CD1c-positive myeloid dendritic cell (primary cell): Measurements from ENCODE around the gene DBNDD2.
A peak's percentile ranks its signal among the peaks of the same experiment; 100 is the strongest.

Source experiments
- DNase-seq: peaks from one replicate; pipeline ENCODE4 v3.0.0-alpha.2; 2016; ENCODE audit errors: extremely low spot score

Gene DBNDD2

DNA sequence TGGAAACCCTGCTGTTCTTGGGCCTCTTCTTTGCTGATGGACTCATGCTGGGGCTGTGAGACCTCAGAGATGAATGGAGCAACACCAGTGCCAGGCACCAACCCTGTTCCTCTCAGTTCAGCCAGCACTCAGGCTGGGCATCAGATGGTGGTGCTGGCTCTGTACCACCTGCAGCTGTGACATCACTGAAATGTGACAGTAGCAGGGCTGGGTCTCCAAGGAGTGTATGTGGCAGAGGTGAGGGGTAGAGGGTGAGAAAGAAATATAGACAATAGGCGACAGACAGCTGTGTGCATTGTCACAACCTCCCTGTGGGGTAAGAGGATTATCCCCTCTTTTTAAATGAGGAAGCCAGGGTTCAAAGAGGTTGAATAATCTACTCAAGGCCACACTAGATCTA is 29.9 kb upstream of the DBNDD2 start, which contains the start of gene TP53TG5:
TP53TG5 (minus strand) TSS at position 135 of the 400 bp plus-strand sequence; CDS start at position 46, 89 bp downstream.
- no peak for DNase-seq

DNA sequence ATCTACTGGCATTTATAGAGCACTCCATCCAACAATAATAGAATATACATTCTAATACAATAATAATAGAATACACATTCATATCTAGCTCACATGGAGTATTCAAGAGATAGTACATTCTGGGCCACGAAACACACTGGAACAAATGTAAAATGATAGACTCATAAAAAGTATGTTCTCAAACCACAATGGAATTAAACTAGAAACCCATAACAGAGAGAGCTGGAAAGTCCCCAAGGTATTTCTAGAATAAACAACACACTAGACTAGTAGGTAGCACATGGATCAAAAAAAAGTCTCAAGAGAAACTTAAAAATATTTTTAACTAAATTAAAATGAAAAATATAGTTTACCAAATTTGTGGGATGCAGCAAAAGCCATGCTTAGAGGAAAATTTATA is 20.8 kb upstream of the DBNDD2 start:
- no peak for DNase-seq

DNA sequence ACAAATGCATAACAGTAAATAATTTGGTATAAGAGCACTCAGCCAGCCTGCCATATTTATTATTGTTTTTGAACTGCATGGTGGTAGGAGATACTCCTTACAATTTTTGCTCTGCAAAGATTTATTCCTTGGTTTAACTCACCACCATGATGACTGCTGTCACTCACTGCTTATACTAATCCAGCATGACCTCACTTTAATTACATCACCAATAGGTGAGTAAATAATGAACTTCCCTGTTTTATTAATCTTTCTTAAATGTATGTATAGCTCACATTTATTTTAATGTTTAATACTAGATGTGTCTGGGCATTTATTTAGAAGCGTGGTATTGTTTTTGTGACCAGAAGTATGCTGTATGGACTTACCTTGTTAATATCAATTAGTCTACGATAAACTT is 17.2 kb upstream of the DBNDD2 start:
- DNase-seq = no peak

DNA sequence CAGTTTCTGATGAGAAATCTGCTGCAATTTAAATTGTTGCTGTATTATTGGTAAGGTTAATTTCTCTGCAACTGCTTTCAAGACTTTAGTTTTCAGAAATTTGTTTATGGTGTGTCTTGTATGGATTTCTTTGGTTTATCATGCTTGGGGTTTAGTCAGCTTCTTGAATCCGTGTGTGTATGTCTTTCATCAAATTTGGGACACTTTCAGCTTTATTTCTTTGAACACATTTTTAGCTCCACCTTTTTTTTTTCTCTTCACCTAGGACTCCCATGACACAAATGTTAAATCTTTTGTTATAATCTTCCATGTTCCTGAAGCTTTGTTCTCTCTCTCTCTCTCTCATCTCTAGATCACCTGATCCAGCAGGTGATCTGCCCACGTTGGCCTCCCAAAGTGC is 16.5 kb upstream of the DBNDD2 start:
- no peak for DNase-seq

DNA sequence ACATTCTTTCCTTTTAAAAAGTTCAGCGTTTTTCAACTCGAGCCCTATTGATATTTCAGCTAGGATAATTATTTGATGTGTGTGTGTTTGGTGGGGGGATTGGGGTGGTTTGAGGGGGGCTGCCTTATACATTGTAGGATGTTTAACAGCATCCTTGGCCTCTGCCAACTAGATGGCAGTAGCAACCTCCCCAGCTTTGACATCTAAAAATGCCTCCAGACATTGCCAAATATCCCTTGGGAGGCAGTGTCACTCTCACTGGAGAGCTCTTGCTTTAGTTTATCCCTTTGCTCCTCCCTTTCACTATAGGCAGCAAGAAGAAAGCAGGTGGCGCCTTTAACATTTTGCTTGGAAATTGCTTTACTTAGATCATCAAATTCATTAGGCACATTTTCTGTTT is 15.4 kb upstream of the DBNDD2 start:
- DNase-seq = no peak

DNA sequence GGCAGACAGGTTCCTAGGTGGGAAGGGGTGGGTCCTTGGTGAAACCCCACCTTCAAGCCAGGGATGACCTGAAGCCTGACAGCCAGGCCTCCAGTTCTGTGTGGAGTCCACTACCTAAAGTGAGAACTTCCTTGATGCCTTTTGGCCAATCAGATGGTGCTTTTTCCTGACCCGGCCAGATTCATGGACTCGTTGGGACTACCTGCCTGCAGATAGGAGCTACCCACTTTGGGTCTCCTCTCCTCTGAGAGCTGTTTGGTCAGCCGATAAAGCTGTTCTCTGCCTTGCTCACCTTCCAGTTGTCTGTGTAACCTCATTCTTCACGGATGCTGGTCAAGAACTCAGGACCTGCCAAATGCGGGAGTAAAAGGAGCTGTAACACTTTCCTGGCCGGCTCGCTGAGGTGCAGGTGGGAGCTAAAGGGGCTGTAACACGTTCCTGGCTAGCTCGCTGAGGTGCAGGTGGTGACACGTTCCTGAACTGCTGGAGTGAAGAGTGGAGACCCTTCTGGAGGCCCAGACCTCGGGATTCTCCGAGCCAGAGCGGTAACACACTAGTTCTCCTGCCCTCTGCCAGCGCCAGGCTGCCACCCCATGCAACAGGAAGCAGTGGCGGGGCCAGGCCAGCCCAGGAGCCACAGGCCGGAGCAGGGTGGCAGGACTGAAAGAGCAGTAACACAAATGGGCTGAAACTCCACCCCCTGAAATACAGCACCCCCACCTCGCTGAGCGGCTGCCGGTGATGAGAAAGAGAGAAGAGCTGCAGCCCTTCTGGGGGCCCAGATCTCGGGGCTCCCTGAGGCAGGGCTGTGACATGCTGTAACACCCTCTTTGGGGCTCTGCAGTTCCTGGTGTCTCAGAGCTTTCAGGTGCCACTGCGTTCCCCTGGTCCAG is 13.6 kb upstream of the DBNDD2 start:
- DNase-seq = no peak

DNA sequence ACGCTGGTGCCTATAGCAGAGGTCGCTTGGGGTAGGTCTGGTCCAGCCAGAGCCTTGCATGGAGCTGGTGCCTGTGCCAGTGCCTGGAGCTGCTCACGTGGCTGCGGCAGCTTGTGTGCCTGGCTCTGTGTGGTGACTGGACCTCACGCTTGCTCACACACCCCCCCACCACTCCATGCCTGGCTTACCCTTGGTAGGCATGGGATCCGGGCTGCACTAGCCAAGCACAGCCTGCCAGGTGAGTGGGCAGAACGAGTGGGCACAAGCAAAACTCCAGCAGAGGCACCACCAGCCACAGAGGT is 13.0 kb upstream of the DBNDD2 start:
- DNase-seq = no peak

DNA sequence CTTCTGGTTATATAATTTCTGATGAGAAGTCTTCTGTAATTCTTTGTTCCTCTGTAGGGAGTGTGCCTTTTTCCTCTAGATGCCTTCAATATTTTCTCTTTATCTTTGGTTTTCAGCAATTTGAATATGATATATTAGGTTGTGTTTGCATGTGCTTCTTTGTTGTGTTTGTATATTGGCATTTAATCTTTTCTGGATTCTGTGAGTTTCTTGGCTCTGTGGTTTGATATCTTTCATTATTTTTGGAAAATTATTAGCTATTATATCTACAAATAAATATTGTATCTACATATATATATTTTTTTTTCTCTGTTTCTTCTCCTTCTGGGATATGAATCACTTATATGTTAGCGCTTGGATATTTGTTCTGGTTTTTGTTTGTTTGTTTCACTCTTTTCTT is 9.1 kb upstream of the DBNDD2 start:
- no peak for DNase-seq

DNA sequence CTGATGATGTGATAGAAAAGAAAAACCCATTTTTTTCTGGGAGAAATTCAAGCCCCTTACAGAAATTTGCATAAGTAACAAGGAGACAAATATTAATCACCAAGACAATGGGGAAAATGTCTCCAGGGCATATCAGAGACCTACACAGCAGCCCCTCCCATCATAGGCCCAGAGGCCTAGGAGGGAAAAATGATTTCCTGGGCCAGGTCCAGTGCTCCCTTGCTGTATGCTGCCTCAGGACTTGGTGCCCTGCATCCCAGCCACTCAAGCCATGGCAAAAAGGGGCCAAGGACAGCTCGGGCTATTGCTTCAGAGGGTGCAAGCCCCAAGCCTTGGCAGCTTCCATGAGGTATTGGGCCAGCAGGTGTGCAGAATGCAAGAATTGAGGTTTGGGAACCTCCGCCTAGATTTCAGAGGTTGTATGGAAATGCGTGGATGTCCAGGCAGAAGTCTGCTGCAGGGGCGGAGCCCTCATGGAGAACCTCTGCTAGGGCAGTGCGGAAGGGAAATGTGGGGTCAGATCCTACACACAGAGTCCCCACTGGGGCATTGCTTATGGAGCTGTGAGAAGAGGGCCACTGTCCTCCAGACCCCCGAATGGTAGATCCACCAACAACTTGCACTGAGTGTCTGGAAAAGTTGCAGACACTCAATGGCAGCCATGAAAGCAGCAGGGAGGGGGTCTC is 7.6 kb upstream of the DBNDD2 start:
- no peak for DNase-seq

DNA sequence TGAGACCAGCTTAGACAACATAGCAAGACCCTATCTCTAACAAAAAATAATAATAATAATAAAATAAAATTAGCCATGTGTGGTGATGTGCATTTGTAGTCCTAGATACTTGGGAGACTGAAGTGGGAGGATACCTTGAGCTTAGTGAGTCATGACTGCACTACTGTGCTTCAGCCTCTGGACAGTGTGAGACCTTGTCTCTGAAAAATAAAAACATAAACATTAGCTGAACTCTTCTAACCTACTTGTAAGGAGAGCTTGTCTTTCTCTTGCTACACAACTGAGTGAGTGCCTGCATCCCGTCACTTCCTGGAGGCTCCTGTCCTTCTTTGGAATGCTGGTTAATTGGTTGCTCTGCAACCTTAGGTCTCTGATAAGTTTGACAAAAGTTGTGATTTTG is 5.1 kb upstream of the DBNDD2 start:
- no peak for DNase-seq

DNA sequence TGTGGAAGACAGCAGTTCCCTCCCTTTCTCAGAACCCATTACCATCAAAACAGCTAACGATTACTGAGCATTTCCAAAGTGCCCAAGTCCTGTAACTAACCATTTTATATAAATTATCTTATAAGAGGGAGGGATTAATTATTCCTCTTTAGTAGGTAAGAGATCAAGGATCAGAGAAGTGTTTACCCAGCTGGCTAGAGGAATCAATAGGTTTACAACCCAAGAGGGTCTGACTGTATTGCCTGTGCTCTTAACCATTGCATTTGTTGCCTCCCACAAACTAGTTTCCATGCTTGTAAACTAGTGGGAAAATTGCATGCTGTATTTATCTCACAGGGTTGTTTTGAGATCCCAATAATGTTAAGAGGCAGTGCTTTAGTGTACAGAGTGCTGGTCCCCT is 3.7 kb upstream of the DBNDD2 start:
- no peak for DNase-seq

DNA sequence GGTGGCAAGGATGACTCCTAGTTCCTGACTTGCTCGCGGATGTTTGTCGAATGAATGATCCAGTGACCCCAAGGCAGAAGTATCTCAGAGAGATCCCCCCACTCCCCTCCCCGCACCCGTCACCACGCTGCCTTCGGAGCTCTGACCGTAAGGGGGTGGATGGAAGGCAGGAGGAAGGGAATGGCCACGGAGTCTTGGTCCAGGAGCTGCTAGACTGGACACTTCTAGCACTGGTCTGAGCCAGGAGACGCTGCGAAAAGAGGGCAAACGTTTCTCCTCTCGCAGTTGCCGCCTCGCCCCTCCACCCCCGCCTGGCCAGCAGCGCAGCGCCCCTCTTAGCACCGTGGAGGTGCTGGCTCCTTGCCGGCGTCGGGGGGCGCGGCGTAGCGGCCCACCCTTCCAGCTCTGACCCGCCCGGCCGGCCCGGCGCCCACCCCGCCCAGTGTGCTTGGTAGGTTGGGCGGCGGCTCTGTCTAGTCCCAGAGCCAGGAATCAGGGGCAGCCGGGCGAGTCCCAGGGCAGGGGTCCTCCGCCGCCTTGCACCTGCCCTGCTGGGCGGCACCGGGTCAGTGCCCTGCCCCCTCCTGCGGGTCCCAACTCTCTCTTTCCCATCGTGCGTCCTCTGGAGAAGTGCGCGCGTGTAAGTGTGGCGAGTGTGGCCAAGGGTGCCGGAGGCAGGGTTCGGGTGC is 2.4 kb upstream of the DBNDD2 start:
- DNase-seq = no peak

DNA sequence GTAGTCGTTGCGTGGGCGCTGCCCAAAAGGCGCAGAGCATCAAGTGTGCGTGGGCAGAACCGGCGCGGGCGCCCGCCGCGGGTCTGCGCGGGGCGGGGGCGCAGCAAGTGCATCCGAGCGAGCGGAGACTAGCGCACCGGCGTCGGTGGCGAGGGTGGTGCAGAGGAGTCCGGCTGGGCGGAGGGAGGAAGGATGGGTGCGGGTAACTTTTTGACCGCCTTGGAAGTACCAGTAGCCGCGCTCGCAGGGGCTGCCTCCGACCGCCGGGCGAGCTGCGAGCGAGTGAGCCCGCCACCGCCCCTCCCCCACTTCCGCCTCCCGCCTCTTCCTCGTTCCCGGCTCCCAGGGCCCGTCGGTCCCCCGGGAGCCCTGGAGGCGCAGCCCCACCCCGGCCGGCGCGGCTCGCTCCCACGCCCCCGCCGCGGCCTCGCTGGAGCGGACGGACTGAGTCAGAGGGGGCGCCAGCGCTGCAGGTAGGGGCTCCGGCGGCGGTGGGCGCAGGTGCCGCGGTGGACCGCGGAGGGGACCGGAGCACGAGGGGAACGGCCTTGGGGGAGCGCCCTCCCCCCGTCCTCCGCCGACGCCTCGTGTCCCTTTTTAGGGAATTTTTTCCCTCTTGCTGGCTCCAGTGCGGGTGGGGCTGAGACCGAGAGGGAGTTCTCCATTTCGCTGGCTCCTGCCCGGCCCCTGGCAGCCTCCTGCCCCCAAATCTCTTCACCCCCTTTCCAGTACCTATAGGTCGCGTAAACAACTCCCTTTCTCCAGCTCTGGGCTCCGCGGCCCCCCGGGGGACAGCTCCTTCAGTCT is 1.6 kb upstream of the DBNDD2 start:
- DNase-seq = peak; percentile 63

DNA sequence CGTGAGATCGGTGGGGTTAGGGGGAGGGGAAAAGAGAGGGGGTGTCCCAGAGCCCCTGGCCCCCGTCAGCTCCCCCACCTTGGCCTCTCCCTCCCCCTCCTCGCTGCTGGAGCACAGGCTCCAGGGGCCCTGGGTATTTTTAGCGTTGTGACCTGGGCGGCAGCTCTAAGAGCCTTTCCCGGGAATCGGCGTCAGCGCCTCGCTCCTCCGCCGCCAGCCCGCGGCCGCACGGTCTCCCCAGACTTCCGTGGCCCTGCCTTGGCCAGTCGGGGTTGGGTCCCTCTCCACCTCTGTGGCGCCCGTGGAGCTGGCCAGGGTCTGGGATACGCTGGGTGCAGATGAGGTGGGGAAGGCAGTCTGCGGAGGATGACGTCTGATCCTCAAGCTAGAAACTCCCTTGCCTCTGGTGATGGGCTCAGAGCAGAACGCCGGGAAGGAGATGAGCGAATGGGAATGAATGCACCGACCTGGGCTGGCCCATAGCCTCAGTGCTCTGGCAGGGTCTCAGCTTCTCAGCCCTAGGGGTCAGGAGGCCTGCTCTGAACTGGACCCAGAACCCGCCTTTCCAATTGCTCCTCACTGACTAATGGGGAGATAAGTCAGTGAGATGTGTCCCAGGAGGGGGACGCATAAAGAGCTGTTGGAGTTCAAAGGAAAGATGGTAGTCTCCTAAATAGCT is 883 bp upstream of the DBNDD2 start:
- DNase-seq = peak; percentile 39

DNA sequence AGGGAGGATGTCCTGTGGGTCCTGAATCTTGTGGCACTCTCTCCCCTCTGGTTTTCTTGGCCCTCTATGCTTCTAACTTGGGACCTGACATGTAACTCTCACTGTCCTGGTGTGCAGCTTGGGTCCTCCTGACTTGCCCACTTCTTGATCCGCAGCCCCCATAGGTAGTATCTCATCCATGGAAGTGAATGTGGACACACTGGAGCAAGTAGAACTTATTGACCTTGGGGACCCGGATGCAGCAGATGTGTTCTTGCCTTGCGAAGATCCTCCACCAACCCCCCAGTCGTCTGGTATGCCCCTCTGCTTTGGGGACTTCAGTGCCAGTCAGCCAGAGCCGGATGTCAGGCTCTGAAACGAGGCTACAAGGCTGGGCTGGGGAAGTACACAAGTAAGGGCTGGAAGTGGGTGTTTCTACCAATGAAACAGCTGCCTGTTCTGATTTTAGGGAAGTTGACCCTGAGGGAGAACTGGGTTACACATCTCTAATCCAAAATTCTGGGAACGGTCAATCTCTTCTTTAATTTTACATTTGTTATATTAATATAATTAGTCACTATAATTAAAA is 641 bp downstream of the DBNDD2 start:
- peak; percentile 84 for DNase-seq

DNA sequence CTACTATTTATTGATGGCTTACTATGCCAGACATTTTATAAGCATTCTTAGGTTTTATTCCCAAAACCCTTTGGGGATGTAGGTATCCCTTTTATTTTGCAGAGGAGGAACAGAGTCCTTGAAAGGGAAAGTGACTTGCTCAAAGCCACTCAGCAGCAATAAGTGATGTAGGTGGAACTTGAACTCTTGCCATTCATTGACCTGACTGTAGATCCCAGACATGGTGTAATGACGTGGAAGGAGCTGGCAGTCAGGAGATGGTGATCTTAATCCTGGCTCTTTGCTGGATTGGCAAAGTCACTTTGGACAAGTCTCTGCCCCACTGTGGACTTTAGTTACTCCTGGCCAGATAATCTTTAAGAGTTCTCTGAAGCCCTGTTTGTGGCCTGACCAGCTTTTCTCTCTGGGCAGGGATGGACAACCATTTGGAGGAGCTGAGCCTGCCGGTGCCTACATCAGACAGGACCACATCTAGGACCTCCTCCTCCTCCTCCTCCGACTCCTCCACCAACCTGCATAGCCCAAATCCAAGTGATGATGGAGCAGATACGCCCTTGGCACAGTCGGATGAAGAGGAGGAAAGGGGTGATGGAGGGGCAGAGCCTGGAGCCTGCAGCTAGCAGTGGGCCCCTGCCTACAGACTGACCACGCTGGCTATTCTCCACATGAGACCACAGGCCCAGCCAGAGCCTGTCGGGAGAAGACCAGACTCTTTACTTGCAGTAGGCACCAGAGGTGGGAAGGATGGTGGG is 1.6 kb downstream of the DBNDD2 start:
- DNase-seq = no peak

DNA sequence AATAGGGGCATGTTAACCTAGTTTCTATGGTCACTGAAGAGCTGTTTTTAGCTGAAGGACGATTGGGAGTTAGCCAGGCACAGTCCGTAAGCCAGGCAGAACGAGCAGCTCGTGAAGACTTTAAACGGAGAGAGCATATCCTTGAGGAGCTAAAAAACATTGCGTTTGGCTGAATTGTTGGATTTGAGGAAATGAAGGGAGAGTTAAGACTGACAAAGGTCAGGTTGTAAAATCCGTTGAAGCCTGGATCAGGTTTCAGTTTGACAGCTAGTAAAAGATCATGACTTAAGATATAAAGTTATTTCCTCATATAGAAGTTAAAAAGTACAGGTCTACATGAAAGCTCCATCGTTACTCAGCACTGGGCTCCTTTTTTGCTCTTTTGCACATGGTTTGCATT is 2.8 kb downstream of the DBNDD2 start:
- no peak for DNase-seq

DNA sequence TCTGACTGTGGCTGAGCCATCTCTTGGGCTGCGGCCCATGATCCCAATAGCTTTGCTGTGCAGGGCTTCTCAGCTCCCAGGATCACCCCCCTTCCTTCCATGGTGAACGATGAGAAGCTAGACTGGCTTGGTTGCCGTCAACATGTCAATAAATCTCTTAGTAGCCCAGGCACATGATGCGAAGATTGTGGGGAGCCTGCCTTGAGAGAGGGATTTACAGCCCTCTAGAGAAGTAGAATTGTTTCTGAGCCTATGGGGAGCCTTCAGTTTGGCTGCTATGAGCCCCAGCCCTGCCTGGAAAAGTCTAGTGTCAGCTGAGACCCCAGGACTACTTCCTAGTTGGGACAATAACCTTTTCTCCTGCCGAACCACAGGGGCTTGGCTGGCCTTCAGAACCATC is 4.6 kb downstream of the DBNDD2 start:
- no peak for DNase-seq

DNA sequence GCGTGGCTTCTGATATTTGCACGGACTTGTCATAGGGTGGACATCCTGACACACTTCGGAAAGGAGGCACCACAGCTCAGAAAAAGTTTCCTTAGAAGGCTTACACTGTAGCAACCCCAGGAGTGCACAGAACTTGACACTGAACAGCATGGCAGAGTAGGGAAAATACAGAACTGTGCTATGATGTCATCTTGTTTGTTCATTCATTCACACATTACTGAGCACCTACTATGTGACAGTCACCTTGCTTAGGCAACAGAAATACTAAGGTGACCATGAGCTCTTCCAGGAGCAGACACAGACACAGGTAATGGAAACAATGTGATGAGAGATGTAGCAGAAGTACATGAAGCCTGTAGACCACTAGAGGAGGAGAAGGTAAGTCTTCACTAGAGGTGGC is 5.4 kb downstream of the DBNDD2 start:
- no peak for DNase-seq
